ENCODE measurements around the gene MARCHF2.

MARCHF2 gene

GRCh38 chr19:8387688-8388611, 25.2 kb upstream of the MARCHF2 start:
- no peak for DNase-seq (ENCODE audit: low read depth in 1 of 2, low spot score in 1 of 2)

GRCh38 chr19:8388612-8388958, 24.5 kb upstream of the MARCHF2 start:
- no peak for DNase-seq (ENCODE audit: low read depth in 1 of 2, low spot score in 1 of 2)

- peak; percentile 88 to 98 for DNase-seq (ENCODE audit: low read depth in 1 of 2, low spot score in 1 of 2)
Observed at GRCh38 chr19:8389891-8390616, 23.1 kb upstream of the MARCHF2 start, which contains the start of gene RAB11B. RAB11B (plus strand) TSS chr19:8390360; CDS start chr19:8390417, 57 bp downstream.

GRCh38 chr19:8390617-8390981, 22.5 kb upstream of the MARCHF2 start:
- peak; percentile 90 to 91 for DNase-seq (ENCODE audit: low read depth in 1 of 2, low spot score in 1 of 2)

- no peak for DNase-seq (ENCODE audit: low read depth in 1 of 2, low spot score in 1 of 2)
Observed at GRCh38 chr19:8391198-8392016, 21.7 kb upstream of the MARCHF2 start.

GRCh38 chr19:8392017-8392591, 21.0 kb upstream of the MARCHF2 start:
- DNase-seq (ENCODE audit: low read depth in 1 of 2, low spot score in 1 of 2), result no peak

GRCh38 chr19:8393192-8393870, 19.8 kb upstream of the MARCHF2 start:
- no peak for DNase-seq (ENCODE audit: low read depth in 1 of 2, low spot score in 1 of 2)

GRCh38 chr19:8393871-8394250, 19.2 kb upstream of the MARCHF2 start:
- DNase-seq (ENCODE audit: low read depth in 1 of 2, low spot score in 1 of 2), result no peak

GRCh38 chr19:8395621-8396082, 17.5 kb upstream of the MARCHF2 start:
- DNase-seq (ENCODE audit: low read depth in 1 of 2, low spot score in 1 of 2), result no peak

GRCh38 chr19:8396185-8396562, 16.9 kb upstream of the MARCHF2 start:
- DNase-seq (ENCODE audit: low read depth in 1 of 2, low spot score in 1 of 2), result no peak

- DNase-seq (ENCODE audit: low read depth in 1 of 2, low spot score in 1 of 2), result peak; percentile 42 to 49
Observed at GRCh38 chr19:8396563-8397203, 16.4 kb upstream of the MARCHF2 start.

- DNase-seq (ENCODE audit: low read depth in 1 of 2, low spot score in 1 of 2), result no peak
Observed at GRCh38 chr19:8397271-8397670, 15.8 kb upstream of the MARCHF2 start.

- no peak for DNase-seq (ENCODE audit: low read depth in 1 of 2, low spot score in 1 of 2)
Observed at GRCh38 chr19:8397746-8398310, 15.3 kb upstream of the MARCHF2 start.

GRCh38 chr19:8398311-8398771, 14.8 kb upstream of the MARCHF2 start:
- no peak for DNase-seq (ENCODE audit: low read depth in 1 of 2, low spot score in 1 of 2)

GRCh38 chr19:8399681-8400188, 13.4 kb upstream of the MARCHF2 start:
- no peak for DNase-seq (ENCODE audit: low read depth in 1 of 2, low spot score in 1 of 2)

GRCh38 chr19:8401981-8402411, 11.1 kb upstream of the MARCHF2 start:
- DNase-seq (ENCODE audit: low read depth in 1 of 2, low spot score in 1 of 2), result no peak

GRCh38 chr19:8403098-8403819, 9.8 kb upstream of the MARCHF2 start:
- DNase-seq (ENCODE audit: low read depth in 1 of 2, low spot score in 1 of 2), result no peak

GRCh38 chr19:8403820-8404109, 9.3 kb upstream of the MARCHF2 start:
- no peak for DNase-seq (ENCODE audit: low read depth in 1 of 2, low spot score in 1 of 2)

Measured in activated CD4-positive, alpha-beta T cell treated with anti-CD3 and anti-CD28 coated beads, Interleukin-2, amount 50 U/mL, for 24 hours (primary cell).